ENCODE measurements around the gene CNNM2.

The CNNM2 gene

DNA sequence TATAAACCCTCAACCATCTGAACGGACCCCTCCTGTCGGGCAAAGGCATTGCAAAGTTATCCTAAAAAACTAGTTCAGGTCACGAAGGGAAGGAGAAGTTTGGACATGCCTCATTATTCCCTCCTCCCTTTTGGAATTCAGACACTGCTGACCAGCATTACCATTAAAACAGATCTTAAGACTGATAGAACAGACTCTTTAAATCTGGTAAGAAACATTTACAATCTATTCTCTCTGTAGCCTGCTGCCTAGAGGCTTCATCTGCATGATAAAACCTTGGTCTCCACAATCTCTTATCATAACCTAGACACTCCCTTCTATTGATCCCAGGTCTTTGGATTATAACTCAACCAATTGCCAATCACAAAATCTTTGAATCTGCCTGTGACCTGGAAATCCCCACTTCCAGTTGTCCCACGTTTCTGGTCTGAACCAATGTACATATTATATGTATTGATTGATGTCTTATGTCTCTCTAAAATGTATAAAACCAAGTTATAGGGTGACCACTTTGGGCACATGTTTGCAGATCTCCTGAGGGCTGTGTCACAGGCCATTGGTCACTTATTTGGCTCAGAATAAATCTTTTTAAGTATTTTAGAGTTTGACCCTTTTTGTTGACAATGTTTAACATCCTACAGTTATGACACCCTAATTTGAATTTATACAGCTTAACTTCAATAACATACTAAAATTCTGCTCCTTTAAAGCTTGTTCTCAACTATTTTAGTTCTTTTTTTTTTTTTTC, 23.5 kb upstream of the CNNM2 start:
- TF ChIP-seq, protein P1, sequence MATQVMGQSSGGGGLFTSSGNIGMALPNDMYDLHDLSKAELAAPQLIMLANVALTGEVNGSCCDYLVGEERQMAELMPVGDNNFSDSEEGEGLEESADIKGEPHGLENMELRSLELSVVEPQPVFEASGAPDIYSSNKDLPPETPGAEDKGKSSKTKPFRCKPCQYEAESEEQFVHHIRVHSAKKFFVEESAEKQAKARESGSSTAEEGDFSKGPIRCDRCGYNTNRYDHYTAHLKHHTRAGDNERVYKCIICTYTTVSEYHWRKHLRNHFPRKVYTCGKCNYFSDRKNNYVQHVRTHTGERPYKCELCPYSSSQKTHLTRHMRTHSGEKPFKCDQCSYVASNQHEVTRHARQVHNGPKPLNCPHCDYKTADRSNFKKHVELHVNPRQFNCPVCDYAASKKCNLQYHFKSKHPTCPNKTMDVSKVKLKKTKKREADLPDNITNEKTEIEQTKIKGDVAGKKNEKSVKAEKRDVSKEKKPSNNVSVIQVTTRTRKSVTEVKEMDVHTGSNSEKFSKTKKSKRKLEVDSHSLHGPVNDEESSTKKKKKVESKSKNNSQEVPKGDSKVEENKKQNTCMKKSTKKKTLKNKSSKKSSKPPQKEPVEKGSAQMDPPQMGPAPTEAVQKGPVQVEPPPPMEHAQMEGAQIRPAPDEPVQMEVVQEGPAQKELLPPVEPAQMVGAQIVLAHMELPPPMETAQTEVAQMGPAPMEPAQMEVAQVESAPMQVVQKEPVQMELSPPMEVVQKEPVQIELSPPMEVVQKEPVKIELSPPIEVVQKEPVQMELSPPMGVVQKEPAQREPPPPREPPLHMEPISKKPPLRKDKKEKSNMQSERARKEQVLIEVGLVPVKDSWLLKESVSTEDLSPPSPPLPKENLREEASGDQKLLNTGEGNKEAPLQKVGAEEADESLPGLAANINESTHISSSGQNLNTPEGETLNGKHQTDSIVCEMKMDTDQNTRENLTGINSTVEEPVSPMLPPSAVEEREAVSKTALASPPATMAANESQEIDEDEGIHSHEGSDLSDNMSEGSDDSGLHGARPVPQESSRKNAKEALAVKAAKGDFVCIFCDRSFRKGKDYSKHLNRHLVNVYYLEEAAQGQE (IDR thresholded peaks at IDR 0.05; ENCODE audit: insufficient read depth in 1 of 2, low read depth in 2 of 2, low read length in 2 of 2), result no peak
- TF ChIP-seq TAF1 (IDR thresholded peaks at IDR 0.05; ENCODE audit: borderline replicate concordance, insufficient read depth, low read length) (no peak), POLR2AphosphoS5 (IDR thresholded peaks at IDR 0.05; ENCODE audit: low read depth, low read length) (no peak)

DNA sequence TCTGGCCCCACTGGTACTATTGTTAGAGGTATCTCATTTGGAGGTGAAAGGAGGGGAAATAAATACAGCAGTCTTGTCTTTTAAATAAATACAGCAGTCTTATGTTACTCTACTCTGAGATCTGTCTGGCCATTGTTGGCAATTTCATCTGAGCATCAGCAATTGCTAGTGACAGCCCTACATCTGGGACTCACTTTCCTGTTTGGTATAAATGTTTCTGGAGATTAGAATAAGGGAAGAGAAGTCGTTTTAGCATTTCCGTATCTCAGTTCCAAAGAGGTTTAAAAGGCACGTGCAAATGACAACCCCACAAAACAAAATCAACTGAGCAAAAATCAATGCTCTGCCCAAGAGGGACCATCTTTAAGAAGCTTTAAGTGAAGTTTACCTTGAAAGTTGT, 18.1 kb upstream of the CNNM2 start:
- TF ChIP-seq POLR2AphosphoS5 (IDR thresholded peaks at IDR 0.05; ENCODE audit: low read depth, low read length) (no peak), FOXP2 (optimal IDR thresholded peaks at IDR 0.05; ENCODE audit: borderline replicate concordance, extremely low read depth, extremely low read length, insufficient read depth) (no peak), SIN3A (IDR thresholded peaks at IDR 0.05; ENCODE audit: borderline replicate concordance, insufficient read depth, low read length) (no peak), TAF1 (IDR thresholded peaks at IDR 0.05; ENCODE audit: borderline replicate concordance, insufficient read depth, low read length) (no peak)
- TF ChIP-seq, protein P1 (IDR thresholded peaks at IDR 0.05; ENCODE audit: insufficient read depth in 1 of 2, low read depth in 2 of 2, low read length in 2 of 2), result no peak

DNA sequence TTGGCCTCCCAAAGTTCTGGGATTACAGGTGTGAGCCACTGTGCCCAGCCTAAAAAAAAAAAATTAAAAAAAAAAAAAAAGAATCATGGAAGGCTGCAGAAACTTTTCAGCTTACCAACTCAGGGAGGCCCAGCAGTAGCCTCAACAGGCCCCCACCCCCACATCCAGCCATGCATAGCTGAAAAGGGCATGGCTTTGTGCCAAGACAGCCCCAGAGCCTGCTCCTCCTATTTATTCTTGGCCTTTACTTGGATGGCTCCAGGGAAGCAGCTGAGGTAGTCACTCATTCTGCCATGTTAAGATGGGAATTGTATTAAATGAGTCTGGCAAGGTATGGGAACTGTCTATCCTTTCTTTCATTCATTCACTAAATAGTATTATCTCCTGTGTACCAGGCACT, 13.7 kb upstream of the CNNM2 start:
- TF ChIP-seq FOXP2 (optimal IDR thresholded peaks at IDR 0.05; ENCODE audit: borderline replicate concordance, extremely low read depth, extremely low read length, insufficient read depth) (no peak), TAF1 (IDR thresholded peaks at IDR 0.05; ENCODE audit: borderline replicate concordance, insufficient read depth, low read length) (no peak), SIN3A (IDR thresholded peaks at IDR 0.05; ENCODE audit: borderline replicate concordance, insufficient read depth, low read length) (no peak), POLR2AphosphoS5 (IDR thresholded peaks at IDR 0.05; ENCODE audit: low read depth, low read length) (no peak)
- TF ChIP-seq, protein P1 (IDR thresholded peaks at IDR 0.05; ENCODE audit: insufficient read depth in 1 of 2, low read depth in 2 of 2, low read length in 2 of 2), result no peak

DNA sequence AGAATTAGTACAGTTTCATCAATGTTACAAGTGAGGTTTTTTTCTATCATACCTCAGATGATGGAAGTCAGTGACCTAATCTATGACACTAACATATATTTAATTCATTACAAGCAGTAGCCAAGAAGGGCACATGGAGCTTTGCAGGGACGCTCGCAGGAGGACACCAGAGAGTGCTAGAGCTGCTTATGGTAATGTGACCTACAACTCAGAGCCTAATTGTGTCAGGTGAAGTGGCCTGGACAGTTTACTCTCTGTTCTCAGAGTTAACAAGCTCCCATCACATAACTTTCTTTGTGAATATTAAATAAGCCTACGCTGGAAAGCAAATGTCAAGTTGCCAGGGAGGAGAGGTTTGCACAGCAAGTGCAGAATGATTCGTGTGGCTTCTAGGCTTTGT, 11.6 kb upstream of the CNNM2 start:
- TF ChIP-seq, protein P1 (IDR thresholded peaks at IDR 0.05; ENCODE audit: insufficient read depth in 1 of 2, low read depth in 2 of 2, low read length in 2 of 2), result no peak
- TF ChIP-seq SIN3A (IDR thresholded peaks at IDR 0.05; ENCODE audit: borderline replicate concordance, insufficient read depth, low read length), result no peak
- no peak for TF ChIP-seq FOXP2 (optimal IDR thresholded peaks at IDR 0.05; ENCODE audit: borderline replicate concordance, extremely low read depth, extremely low read length, insufficient read depth)
- no peak for TF ChIP-seq TAF1 (IDR thresholded peaks at IDR 0.05; ENCODE audit: borderline replicate concordance, insufficient read depth, low read length)
- TF ChIP-seq POLR2AphosphoS5 (IDR thresholded peaks at IDR 0.05; ENCODE audit: low read depth, low read length), result no peak

Measured in PFSK-1 (cell line).